Stimulated activated CD8-positive, alpha-beta memory T cell treated with anti-CD3 and anti-CD28 coated beads, Interleukin-12 subunit alpha, Interleukin-12 subunit beta, amount 100 ng/mL, for 1 hour (primary cell): ENCODE data around the gene LNX1.

ENCODE experiments used
- DNase-seq: peaks from one replicate; pipeline ENCODE4 v3.0.0-alpha.2; 2020; ENCODE audit warnings: low read depth

The LNX1 gene

DNA sequence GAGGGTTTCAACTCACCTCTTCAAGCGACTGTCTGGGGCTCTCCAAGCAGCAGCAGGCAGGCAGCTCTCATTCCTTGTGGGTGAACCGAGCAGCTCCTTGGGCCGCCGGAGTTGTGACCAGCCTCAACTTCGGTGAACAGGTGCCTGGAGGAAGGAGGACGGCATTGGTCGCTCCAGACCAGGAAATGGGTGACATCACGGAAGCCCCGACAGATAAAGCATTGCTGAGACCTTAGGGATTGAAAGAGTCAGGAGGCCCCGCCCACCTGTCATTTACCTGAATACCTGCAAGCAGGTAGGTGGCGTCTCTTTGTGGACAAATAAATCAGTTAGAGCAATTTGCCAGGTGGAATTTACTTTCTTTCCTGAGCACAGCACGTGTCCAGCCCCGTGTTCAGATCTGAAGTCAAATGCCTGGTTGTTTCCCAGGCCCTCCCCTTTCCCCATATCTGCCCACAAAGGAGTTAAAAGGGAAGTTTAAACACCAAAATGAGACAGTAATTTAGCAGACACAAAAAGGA, at the start of gene LNX1:
TSS of gene LNX1 (minus strand) at position 115 of the 521 bp plus-strand sequence. CDS start 17,484 bp downstream, outside the sequence.
- DNase-seq = no peak

DNA sequence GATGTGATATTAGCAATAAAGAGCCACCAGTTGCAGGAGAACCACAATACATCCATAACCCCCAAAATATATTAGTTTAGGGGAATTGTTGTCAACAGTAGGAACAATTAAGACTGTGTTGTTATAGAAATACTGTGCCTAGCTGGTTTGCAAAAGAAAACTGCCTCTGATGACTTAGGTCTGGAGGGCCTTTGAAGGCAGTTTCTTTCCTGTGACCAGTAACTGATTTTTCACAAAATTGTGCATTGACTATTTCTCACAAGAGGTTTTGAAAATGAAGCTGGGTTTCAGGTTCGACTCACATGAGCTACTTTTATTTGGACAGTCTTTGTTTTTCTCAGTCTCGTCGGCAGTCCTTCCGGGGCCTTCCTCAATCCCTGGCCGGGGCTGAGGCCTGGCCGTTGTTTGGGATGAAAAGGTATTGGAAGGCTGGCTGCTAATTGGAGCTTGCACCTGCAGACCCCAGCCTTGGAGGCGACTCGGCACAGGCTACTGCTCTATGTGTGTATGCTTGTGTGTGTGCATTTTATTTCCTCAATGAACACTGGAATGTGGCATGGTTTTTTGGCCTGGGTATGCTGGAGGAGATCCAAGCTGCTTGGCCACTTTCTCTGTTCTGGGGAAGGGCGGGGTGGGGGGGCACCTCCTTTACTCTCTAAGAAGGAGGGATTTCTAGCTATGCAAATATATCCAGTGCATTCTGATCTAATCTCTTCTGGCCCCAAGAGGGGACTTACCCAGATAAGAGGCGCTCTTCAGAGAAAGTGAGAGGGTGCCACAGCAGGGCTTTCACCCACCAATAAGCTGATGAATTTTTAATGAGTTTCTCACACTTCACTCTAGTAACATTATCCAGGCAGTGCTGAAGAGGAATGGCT, 49.5 kb upstream of the LNX1 start:
- DNase-seq = no peak

DNA sequence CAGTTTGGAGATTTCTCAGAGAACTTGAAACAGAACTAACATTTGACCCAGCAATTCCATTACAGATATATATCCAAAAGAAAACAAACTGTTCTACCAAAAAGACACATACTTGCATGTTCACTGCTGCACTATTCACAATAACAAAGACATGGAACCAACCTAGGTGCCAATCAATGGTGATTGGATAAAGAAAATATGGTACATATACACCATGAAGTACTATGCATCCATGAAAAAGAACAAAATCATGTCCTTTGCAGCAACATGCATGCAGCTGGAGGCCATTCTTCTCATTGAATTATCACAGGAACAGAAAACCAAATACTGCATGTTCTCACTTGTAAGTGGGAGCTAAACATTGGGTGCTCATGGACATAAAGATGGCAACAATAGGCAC, 47.6 kb upstream of the LNX1 start:
- DNase-seq = no peak

DNA sequence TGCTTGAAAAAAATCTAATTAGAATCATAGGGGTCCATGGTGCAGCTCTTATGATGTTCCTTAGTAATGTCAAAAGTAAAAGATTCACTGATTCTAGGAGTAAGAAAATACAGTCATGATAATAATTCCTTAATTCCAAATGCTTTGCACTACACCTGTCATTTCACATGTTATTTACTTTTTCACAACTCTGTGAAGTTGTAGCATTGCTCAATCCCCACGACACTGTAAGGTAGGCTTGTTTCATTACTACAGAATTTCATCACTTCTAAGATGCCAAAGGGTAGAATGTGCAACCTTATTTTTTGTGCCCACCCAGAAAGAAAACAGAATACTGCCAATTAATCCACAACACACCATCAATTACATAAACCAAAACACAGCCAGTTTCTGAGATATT, 46.1 kb upstream of the LNX1 start:
- DNase-seq = no peak

DNA sequence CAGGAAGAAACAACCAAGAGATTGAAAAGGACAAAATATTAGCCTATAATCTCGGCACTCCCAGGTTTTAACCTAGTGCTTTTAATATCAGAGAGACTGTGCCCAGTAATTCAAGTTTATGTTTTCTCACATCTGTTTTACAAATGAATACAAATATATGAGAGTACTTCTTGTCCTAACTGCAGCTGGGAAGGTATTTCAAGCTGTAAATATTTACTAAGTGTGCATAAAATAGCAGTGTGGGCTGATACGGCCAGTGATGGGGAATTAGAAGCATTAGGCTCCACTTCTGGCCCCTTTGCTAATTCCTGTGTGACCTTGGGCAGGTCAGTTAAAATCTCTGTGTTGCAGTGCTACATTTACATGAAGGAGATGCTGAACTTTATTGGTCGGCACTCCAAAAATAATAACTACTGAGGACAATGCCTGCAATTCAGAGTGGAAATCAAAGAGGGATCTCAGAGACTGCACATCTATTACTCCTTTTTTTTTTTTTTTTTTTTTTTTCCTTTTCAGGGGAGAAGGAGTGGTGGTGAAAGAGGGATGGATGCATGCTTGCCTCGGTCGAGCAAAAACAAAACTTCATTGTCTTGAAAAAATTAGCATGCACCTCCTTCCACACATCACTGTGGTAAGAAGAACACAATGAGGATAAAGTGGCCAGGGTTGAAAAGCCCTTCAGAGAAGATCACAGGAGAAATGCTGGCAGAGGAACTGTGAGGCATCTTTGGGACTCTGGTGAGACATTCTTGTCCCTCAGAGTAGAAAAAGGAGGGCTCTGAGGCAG, 44.6 kb upstream of the LNX1 start:
- no peak for DNase-seq

DNA sequence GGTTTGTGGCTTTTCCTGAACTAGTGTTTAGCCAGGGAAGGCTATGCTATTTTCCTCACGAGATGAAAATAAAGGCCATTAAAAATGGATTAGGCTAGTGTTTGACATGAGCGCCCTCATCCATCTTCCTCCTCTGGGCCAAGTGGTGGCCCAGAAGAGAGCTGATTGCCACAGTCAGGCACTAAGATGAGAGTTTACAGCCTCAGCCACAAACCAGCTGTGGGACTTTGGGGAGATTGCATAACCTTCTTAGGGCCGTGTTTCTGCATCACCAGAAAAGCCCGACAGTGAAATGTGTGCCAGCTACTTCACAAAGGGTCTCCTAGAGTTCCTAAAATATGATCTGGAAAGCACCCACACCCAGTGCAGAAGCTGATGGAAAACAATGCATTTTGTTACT, 42.3 kb upstream of the LNX1 start:
- DNase-seq = no peak

DNA sequence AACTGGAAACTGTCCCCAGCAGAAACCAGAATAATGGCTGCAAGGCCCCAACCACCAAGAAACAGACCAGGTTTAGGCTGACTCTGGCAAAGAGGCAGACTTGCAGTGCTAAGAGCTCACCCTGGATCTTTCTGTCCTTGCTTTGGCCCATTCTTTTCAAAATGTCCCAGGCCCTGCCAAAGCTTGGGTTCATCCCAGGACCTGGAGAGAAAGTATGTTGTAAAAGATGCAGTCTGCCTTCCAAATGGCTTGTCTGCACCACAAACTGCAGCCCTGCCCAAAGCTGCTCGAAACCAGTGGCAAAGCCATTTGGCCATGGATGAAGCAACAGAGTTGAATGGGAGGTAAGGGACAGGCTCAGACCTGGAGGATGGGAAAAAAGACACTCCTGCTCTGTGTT, 38.0 kb upstream of the LNX1 start:
- DNase-seq = no peak

DNA sequence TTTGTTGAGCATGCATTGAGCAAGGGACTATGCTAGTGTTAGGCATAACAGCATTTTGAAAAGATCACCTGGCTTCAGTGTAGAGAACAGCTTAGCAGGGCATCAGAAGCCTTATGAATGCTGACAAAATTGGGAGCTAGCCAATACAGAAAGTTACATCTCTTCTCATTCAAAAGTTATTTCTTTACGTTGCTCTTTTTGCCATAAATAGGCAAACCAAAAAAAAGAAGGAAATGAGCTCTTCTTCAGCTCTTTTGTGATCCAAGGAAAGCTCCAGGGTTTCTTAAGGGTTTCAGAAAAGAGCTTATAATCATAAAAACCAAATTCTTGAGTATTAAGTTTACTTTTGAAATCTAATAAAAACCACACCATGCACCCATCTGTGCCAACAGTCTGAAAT, 35.2 kb upstream of the LNX1 start:
- no peak for DNase-seq

GRCh38 chr4:53625888-53626287, 34.6 kb upstream of the LNX1 start:
- no peak for DNase-seq

DNA sequence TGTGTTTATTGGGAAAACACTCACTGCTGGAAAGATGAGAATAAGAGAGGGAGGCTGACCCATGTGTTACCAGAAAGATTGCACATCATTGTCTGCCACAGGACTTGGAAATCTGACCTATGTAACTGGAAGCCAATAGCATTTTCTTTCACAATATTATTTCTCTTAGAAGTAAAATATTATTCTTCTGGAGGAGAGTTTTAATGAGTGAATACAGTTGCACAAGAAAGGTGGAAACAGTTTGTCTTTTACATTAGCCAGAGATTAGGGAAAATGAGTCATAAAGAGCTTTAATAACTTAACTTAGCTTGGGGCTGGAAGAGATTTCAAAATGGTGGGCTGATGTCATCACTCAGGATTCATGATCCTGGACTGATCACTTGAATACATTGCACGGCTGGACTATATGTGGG, 31.5 kb upstream of the LNX1 start:
- DNase-seq = no peak

DNA sequence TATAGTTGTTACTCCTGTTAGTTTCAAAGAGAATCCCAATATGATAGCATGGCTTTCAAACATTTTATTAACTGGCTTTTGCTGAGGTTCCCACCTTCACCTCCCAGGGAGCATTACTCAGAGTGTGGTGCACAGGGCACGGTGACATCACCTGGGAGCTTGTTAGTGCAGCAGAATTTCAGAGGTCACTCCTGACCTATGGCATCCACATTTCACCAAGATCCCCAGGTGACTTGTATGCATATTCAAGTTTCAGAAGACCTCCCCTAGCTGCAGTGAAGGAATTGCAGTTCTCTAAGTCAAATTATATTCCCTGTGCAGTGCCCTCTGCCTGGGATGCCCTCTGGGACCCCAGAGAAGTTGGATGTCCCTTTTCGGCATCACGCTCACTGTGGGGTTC, 29.7 kb upstream of the LNX1 start:
- no peak for DNase-seq

GRCh38 chr4:53619431-53619830, 28.1 kb upstream of the LNX1 start:
- DNase-seq = no peak

- no peak for DNase-seq
Measured at GRCh38 chr4:53618321-53618720, 27.0 kb upstream of the LNX1 start.

GRCh38 chr4:53617101-53617680, 25.9 kb upstream of the LNX1 start:
- no peak for DNase-seq

GRCh38 chr4:53616219-53616618, 24.9 kb upstream of the LNX1 start:
- no peak for DNase-seq

DNA sequence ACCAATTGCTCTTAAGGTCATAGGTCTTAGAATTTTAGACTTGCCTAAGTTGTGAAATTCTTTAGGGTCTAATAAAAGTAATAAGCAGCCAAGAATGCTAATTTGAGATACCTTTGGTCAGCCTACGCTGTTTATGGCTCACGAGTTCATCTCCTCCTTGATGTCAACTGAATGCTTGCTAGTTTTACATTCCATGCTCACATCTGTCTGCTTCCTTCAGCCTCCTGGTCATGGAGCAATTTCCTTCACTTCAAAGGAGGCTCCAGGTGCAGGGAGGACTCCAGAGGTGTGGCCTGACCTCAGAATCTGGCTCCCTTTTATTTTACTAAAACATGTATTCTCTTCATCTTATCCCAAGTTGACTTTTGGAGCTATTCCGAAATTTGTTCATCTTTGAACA, 23.3 kb upstream of the LNX1 start:
- DNase-seq = no peak

- DNase-seq = no peak
Measured at GRCh38 chr4:53613428-53613827, 22.1 kb upstream of the LNX1 start.

DNA sequence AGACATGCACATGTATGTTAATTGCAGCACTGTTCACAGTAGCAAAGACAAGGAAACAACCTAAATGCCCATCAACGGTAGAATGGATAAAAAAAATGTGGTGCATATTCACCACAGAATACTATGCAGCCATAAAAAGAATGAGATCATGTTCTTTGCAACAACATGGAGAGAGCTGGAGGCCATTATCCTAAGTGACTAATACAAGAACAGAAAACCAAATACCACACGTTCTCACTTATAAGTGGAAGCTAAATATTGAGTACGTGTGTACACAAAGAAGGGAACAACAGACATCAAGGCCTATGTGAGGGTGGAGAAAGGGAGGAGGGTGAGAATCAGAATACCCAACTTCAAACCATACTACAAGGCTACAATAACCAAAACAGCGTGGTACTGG, 17.4 kb upstream of the LNX1 start:
- no peak for DNase-seq

DNA sequence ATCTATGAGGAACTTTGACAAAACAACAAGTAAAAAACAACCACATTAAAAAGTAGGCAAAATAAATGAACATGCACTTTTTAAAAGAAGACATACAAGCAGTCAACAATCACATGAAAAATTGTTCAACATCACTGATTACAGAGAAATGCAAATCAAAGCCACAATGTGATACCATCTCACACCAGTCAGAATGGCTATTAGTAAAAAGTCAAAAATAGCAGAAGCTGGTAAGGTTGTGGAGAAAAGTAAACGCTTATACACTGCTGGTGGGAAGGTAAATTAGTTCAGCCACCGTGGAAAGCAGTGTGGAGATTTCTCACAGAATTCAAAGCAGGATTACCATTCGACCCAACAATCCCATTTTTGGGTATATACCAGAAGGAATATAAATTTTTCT, 17.0 kb upstream of the LNX1 start:
- no peak for DNase-seq

DNA sequence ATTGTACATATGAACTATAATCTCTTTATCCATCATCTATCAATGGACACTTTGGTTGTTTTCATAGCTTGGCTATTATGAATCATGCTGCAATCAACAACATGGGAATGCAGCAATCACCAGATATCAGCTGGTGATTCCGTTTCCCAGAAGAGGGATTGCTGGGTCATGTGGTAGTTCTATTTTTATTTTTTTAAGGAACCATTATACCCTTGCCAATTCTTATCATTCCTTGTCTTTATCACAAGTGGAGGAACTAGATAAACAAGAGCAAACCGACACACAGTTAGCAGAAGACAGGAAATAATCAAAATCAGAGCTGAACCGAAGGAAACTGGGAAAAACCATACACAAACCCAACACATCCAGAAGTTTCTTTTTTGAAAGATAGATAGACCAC, 14.5 kb upstream of the LNX1 start:
- DNase-seq = no peak

DNA sequence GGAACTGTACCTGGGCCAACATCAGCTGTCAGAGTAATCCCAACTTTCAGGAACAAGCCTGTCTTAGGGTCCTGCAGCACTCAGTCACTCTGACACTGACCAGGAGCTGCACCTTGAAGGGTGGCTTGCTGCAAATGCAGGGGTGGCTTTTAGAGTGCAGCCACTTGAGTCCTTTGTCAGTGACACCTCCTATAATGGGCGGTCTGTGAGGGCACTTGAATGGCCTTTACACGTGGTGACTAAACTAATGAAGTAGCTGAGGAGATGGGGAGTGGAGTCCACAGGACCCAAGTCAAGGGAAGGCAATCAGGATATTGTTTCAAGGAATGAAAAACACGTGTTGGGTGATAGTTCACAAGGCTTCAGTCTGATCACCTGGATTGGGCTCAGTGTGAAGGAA, 11.1 kb upstream of the LNX1 start:
- DNase-seq = no peak

DNA sequence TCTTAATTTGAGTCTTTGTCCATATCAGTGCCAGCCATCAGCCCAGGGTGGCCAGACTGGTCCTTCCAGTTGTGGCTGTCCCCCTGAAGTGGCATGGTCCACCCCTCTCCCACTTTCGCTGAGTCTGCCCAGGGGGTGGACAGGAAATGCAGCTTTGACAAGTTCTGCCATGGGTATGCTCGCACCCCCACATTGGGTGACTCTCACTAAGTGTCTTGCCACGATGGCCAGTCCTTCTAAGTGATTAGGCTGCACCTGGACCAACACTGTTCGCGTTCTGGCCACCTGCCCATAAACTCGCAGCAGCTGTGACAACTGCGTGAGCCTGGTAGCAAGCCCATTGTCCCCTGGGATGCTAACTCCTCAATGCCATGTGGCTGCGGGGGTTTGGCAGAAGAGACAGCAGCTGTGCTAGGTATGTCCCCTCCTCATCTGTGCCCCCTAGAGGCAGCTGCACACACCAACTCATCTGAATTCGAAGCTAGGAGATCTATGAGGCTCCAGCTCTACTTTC, 10.0 kb upstream of the LNX1 start:
- DNase-seq = no peak

- DNase-seq = no peak
Measured at GRCh38 chr4:53599632-53600031, 8.3 kb upstream of the LNX1 start.
